Measurements from ENCODE around the gene SNX18.
"Not testable (repeated sequence)": the region's sequence is repeated elsewhere in the genome, so short reads cannot be mapped to it uniquely, and the experiment has no call there.

Gene SNX18

GRCh38 chr5:54520940-54521339, 3.4 kb downstream of the SNX18 start:
- no peak for DNase-seq

GRCh38 chr5:54521856-54522479, 4.4 kb downstream of the SNX18 start:
- DNase-seq: no peak

GRCh38 chr5:54523534-54523933, 6.0 kb downstream of the SNX18 start:
- DNase-seq: no peak

- no peak for DNase-seq
These were observed 6.5 kb downstream of the SNX18 start for GRCh38 chr5:54524082-54524481.

GRCh38 chr5:54524704-54525103, 7.1 kb downstream of the SNX18 start:
- DNase-seq: no peak

- DNase-seq: no peak
These were observed 7.7 kb downstream of the SNX18 start for GRCh38 chr5:54525261-54525660.

- DNase-seq: no peak
These were observed 8.1 kb downstream of the SNX18 start for GRCh38 chr5:54525692-54526091.

- no peak for DNase-seq
These were observed 9.2 kb downstream of the SNX18 start for GRCh38 chr5:54526604-54527288.

- no peak for DNase-seq
These were observed 11.2 kb downstream of the SNX18 start for GRCh38 chr5:54528633-54529209.

GRCh38 chr5:54529565-54529964, 12.0 kb downstream of the SNX18 start:
- no peak for DNase-seq

GRCh38 chr5:54531546-54531945, 14.0 kb downstream of the SNX18 start:
- no peak for DNase-seq

- no peak for DNase-seq
These were observed 16.1 kb downstream of the SNX18 start for GRCh38 chr5:54533541-54534190.

GRCh38 chr5:54534191-54535004, 16.8 kb downstream of the SNX18 start:
- no peak for DNase-seq

- no peak for DNase-seq
These were observed 17.7 kb downstream of the SNX18 start for GRCh38 chr5:54535149-54535844.

- not testable (repeated sequence) for DNase-seq
These were observed 18.8 kb downstream of the SNX18 start for GRCh38 chr5:54536375-54536774.

GRCh38 chr5:54536861-54537260, 19.3 kb downstream of the SNX18 start:
- not testable (repeated sequence) for DNase-seq

- no peak for DNase-seq
These were observed 20.2 kb downstream of the SNX18 start for GRCh38 chr5:54537725-54538124.

GRCh38 chr5:54538156-54538555, 20.6 kb downstream of the SNX18 start:
- DNase-seq: no peak

GRCh38 chr5:54539001-54539400, 21.4 kb downstream of the SNX18 start:
- DNase-seq: no peak

GRCh38 chr5:54540286-54540685, 22.7 kb downstream of the SNX18 start:
- no peak for DNase-seq

GRCh38 chr5:54541823-54542783, 24.5 kb downstream of the SNX18 start:
- no peak for DNase-seq

Measured in NCI-H2081 treated with DMSO at 0.1 percent for 48 hours (cell line).